Heart left ventricle (tissue), 13 donors: ENCODE measurements around the gene PRKCB.

ENCODE experiments used
- CTCF ChIP-seq, 12 donors: fragments of 200-600 bp; sonication (generic) in 4 of 12; IDR thresholded peaks; one replicate each; pipeline versions ENCODE4 v1.5.0 to v1.8.0; 2018 to 2022; ENCODE audit warnings: antibody characterized with exemption in 12 of 12, mild to moderate bottlenecking in 5 of 12
- POLR2A ChIP-seq, 2 donors: fragments of 450-650 bp; IDR thresholded peaks; one replicate each; pipeline ENCODE4 v1.6.1; 2017; ENCODE audit warnings: antibody characterized with exemption in 2 of 2, mild to moderate bottlenecking in 2 of 2, moderate library complexity in 2 of 2
- donor health status: ischemic (EF 13 %, LVEDD 7.1; RV severe dilation, severe dysfunction).
- donor health status: DM: no; HTN: yes; CAD: no.
- donor health status: DM: no; HTN: no; CAD: no.
- donor health status: ischemic (EF 25% LVEDD 6.9; RV normal size, moderate dysfunction).
- donor health status: ischemic (EF 25% LVEDD 5.7; RV mildly dilated, moderate dysfunction).
- donor health status: ischemic (EF 35%, LVEDD 5.7; RV mildly dilated, moderate dysfunction).
- donor health status: nonischemic (EF 11% LVEDD 7.7; RV severe dilation, severe dysfunction).
- donor health status: DM: yes; HTN: yes; CAD: no.
- donor health status: PGD.
- donor health status: ischemic (EF 29% LVEDD 5.4; RV normal size, mild dysfunction).
- donor health status: nonischemic (EF 23%, LVEDD 6.1; RV moderate dilation, normal function).

GRCh38 chr16:24094660-24095059, 258.9 kb downstream of the PRKCB start:
- TF ChIP-seq CTCF (IDR thresholded peaks at IDR 0.05): no peak
- TF ChIP-seq POLR2A (IDR thresholded peaks at IDR 0.05): no peak
